DOHH2 (cell line): ENCODE measurements around the gene CHD8.
A peak's percentile ranks its signal among the peaks of the same experiment; 100 is the strongest.

Experiments used
- H3F3A ChIP-seq: fragments of 200-600 bp; sonication (generic), shearing (Covaris generic); 2 replicates; pipeline ENCODE4 v1.6.0; 2016; ENCODE audit warnings: antibody characterized with exemption, mild to moderate bottlenecking; ENCODE audit not compliant: control insufficient read depth, insufficient read depth
- H3K27ac ChIP-seq: fragments of 200-600 bp; sonication (generic); 2 replicates; pipeline ENCODE4 v1.5.1; 2014; ENCODE audit warnings: low read depth, mild to moderate bottlenecking, low read length, moderate library complexity
- H3K27me3 ChIP-seq: fragments of 200-600 bp; sonication (generic); 2 replicates; pipeline ENCODE4 v1.6.1; 2014; ENCODE audit warnings: mild to moderate bottlenecking, low read length, mixed read lengths; ENCODE audit not compliant: control insufficient read depth
- H3K36me3 ChIP-seq: fragments of 200-600 bp; sonication (generic); 2 replicates; pipeline ENCODE4 v1.6.1; 2014; ENCODE audit warnings: mild to moderate bottlenecking, low read length, moderate library complexity, mixed read lengths; ENCODE audit not compliant: control insufficient read depth
- H3K4me1 ChIP-seq: fragments of 200-600 bp; sonication (generic); 2 replicates; pipeline ENCODE4 v1.6.1; 2014; ENCODE audit warnings: mild to moderate bottlenecking, low read length, mixed read lengths; ENCODE audit not compliant: control insufficient read depth
- H3K4me2 ChIP-seq: fragments of 200-600 bp; sonication (generic); 2 replicates; pipeline ENCODE4 v1.6.0; 2014; ENCODE audit warnings: mild to moderate bottlenecking, low read length, moderate library complexity
- H3K4me3 ChIP-seq: fragments of 200-600 bp; sonication (generic); 2 replicates; pipeline ENCODE4 v1.5.1; 2014; ENCODE audit warnings: mild to moderate bottlenecking, low read length, mixed read lengths
- H3K79me2 ChIP-seq: fragments of 200-600 bp; sonication (generic); 2 replicates; pipeline ENCODE4 v1.6.1; 2014; ENCODE audit warnings: mild to moderate bottlenecking, low read length, mixed read lengths; ENCODE audit not compliant: control insufficient read depth
- H3K9me2 ChIP-seq: fragments of 200-600 bp; sonication (generic); replicated peaks from 2 replicates; pipeline ENCODE4 v1.6.1; 2014; ENCODE audit warnings: mild to moderate bottlenecking, low read length, mixed read lengths; ENCODE audit not compliant: control insufficient read depth
- H3K9me3 ChIP-seq: fragments of 200-600 bp; sonication (generic); 2 replicates; pipeline ENCODE4 v1.6.1; 2014; ENCODE audit warnings: antibody characterized with exemption, low read length, mixed read lengths; ENCODE audit not compliant: control insufficient read depth, insufficient read depth
- H4K20me1 ChIP-seq: fragments of 200-600 bp; sonication (generic); 2 replicates; pipeline ENCODE4 v1.6.0; 2014; ENCODE audit warnings: low read depth, mild to moderate bottlenecking, antibody characterized with exemption, low read length, moderate library complexity; ENCODE audit not compliant: control insufficient read depth, insufficient read depth
- CTCF ChIP-seq: fragments of 200-600 bp; sonication (generic); IDR thresholded peaks from one replicate; pipeline ENCODE4 v1.5.1; 2014; ENCODE audit warnings: antibody characterized with exemption, mild to moderate bottlenecking, low read depth, low read length; ENCODE audit not compliant: poor library complexity, severe bottlenecking
- EZH2phosphoT487 ChIP-seq: fragments of 200-600 bp; sonication (generic); IDR thresholded peaks from 2 replicates; pipeline ENCODE4 v1.6.1; 2017; ENCODE audit warnings: borderline replicate concordance, mild to moderate bottlenecking, antibody characterized with exemption, low read length, moderate library complexity, mixed read lengths

The CHD8 gene

GRCh38 chr14:21383848-21384493 is 72.0 kb downstream of the CHD8 start, which contains the start of gene SUPT16H:
Gene SUPT16H (minus strand): TSS chr14:21384019. CDS start chr14:21383927, 92 bp downstream.
- Histone ChIP-seq H4K20me1 (peaks cover 11% of the 10 kb centered on the region), H3K4me2 (peak within 1 kb of the TSS; percentile 92), H3K27ac (peak within 1 kb of the TSS; percentile 83), H3K9me3 (no peaks in the 10 kb centered on the region), H3K36me3 (peaks cover 66% of the 10 kb centered on the region), H3K4me3 (peak within 1 kb of the TSS; percentile 100), H3K79me2 (peaks cover 60% of the 10 kb centered on the region), H3K4me1 (peaks cover 42% of the 10 kb centered on the region), H3K9me2 (no peaks in the 10 kb centered on the region), H3K27me3 (no peaks in the 10 kb centered on the region), H3F3A (peaks cover 31% of the 10 kb centered on the region)
- TF ChIP-seq EZH2phosphoT487 (no peak), CTCF (no peak)

- peak overlapping the region; percentile 100 for H3K4me3 ChIP-seq
- peaks cover 68% of the 10 kb centered on the region for H3K79me2 ChIP-seq
- H3K27me3 ChIP-seq, result no peaks in the 10 kb centered on the region
- no peaks in the 10 kb centered on the region for H3K9me2 ChIP-seq
- peaks cover 11% of the 10 kb centered on the region for H4K20me1 ChIP-seq
- H3K9me3 ChIP-seq, result no peaks in the 10 kb centered on the region
- no peak for TF ChIP-seq CTCF
- TF ChIP-seq EZH2phosphoT487, result no peak
- peaks cover 42% of the 10 kb centered on the region for H3K4me1 ChIP-seq
- H3F3A ChIP-seq, result peaks cover 30% of the 10 kb centered on the region
- peak overlapping the region; percentile 92 for H3K4me2 ChIP-seq
- peaks cover 66% of the 10 kb centered on the region for H3K36me3 ChIP-seq
- H3K27ac ChIP-seq, result peak overlapping the region; percentile 83
These were observed 72.8 kb downstream of the CHD8 start for GRCh38 chr14:21382886-21383847.

- TF ChIP-seq EZH2phosphoT487 (no peak), CTCF (no peak)
- H3K4me1 ChIP-seq, result peaks cover 42% of the 10 kb centered on the region
- H3K79me2 ChIP-seq, result peaks cover 79% of the 10 kb centered on the region
- H3K27me3 ChIP-seq, result no peaks in the 10 kb centered on the region
- H3K36me3 ChIP-seq, result peaks cover 77% of the 10 kb centered on the region
- H3K4me2 ChIP-seq, result peak overlapping the region; percentile 92
- no peaks in the 10 kb centered on the region for H3K9me2 ChIP-seq
- H3K4me3 ChIP-seq, result peak overlapping the region; percentile 100
- no peaks in the 10 kb centered on the region for H3K9me3 ChIP-seq
- H3K27ac ChIP-seq, result no peak overlapping the region
- peaks cover 19% of the 10 kb centered on the region for H4K20me1 ChIP-seq
- peaks cover 25% of the 10 kb centered on the region for H3F3A ChIP-seq
These were observed 73.8 kb downstream of the CHD8 start for GRCh38 chr14:21382095-21382494.
